SK-N-SH (cell line): ENCODE measurements around the gene RIMS1.

Experiments
- CTCF ChIP-seq: fragments of 200-600 bp; sonication (generic); IDR thresholded peaks from 2 replicates; pipeline ENCODE4 v1.6.1; 2017; ENCODE audit warnings: antibody characterized with exemption, mild to moderate bottlenecking, moderate library complexity
- EZH2phosphoT487 ChIP-seq: fragments of 200-600 bp; sonication (generic); IDR thresholded peaks from 2 replicates; pipeline ENCODE4 v1.6.1; 2017; ENCODE audit warnings: low read depth, mixed run types, mild to moderate bottlenecking, antibody characterized with exemption, moderate library complexity, borderline replicate concordance
- MAX ChIP-seq: IDR thresholded peaks from 2 replicates; pipeline ENCODE4 v1.4.0; 2012; ENCODE audit warnings: low read depth
- POLR2AphosphoS5 ChIP-seq: IDR thresholded peaks from 2 replicates; pipeline ENCODE4 v1.6.1; 2012; ENCODE audit warnings: low read depth, low read length
- RAD21 ChIP-seq: IDR thresholded peaks from 2 replicates; pipeline ENCODE4 v1.6.1; 2012; ENCODE audit warnings: mild to moderate bottlenecking, low read length
- TCF12 ChIP-seq: IDR thresholded peaks from 2 replicates; pipeline ENCODE4 v1.4.0; 2012
- YY1 ChIP-seq: IDR thresholded peaks from 2 replicates; pipeline ENCODE4 v1.4.0; 2012; ENCODE audit warnings: low read depth, mild to moderate bottlenecking

GRCh38 chr6:71886184-71887005 lies at the start of gene RIMS1:
- TF ChIP-seq CTCF: peak; percentile 46
- no peak for TF ChIP-seq POLR2AphosphoS5
- TF ChIP-seq TCF12: no peak
- no peak for TF ChIP-seq MAX
- no peak for TF ChIP-seq RAD21
- no peak for TF ChIP-seq EZH2phosphoT487
- TF ChIP-seq YY1: no peak
